Measurements from ENCODE around the gene KRTAP4-9.
"Not testable (repeated sequence)": the region's sequence is repeated elsewhere in the genome, so short reads cannot be mapped to it uniquely, and the experiment has no call there.

The KRTAP4-9 gene

GRCh38 chr17:41125064-41125463 lies 19.9 kb downstream of the KRTAP4-9 start:
- H3K9ac ChIP-seq (ENCODE audit: insufficient read length, low read depth), result no peak overlapping the region
- no peak for DNase-seq (ENCODE audit: low read depth, low spot score)
- no peaks in the 10 kb centered on the region for H3K9me3 ChIP-seq (ENCODE audit: insufficient read depth, low read length)
- H3K36me3 ChIP-seq (ENCODE audit: insufficient read depth, insufficient read length, low read length), result no peaks in the 10 kb centered on the region
- H3K4me3 ChIP-seq (ENCODE audit: insufficient read length, low read depth), result no peak overlapping the region
- H3K4me1 ChIP-seq (ENCODE audit: insufficient read depth, insufficient read length), result no peaks in the 10 kb centered on the region
- no peak for TF ChIP-seq ZNF274 (IDR thresholded peaks at IDR 0.05; ENCODE audit: low read depth, low read length)
- no peak for TF ChIP-seq SUZ12 (IDR thresholded peaks at IDR 0.05; ENCODE audit: extremely low read depth, insufficient read depth, insufficient read length)
- no peak for TF ChIP-seq YY1 (IDR thresholded peaks at IDR 0.05; ENCODE audit: insufficient read depth, insufficient read length)
- H3K27me3 ChIP-seq (ENCODE audit: insufficient read depth, insufficient read length), result no peaks in the 10 kb centered on the region

- Histone ChIP-seq H3K4me3 (ENCODE audit: insufficient read length, low read depth) (no peak overlapping the region), H3K36me3 (ENCODE audit: insufficient read depth, insufficient read length, low read length) (no peaks in the 10 kb centered on the region), H3K27me3 (ENCODE audit: insufficient read depth, insufficient read length) (no peaks in the 10 kb centered on the region), H3K9ac (ENCODE audit: insufficient read length, low read depth) (no peak overlapping the region), H3K9me3 (ENCODE audit: insufficient read depth, low read length) (no peaks in the 10 kb centered on the region), H3K4me1 (ENCODE audit: insufficient read depth, insufficient read length) (no peaks in the 10 kb centered on the region)
- DNase-seq (ENCODE audit: low read depth, low spot score), result no peak
- no peak for TF ChIP-seq SUZ12 (IDR thresholded peaks at IDR 0.05; ENCODE audit: extremely low read depth, insufficient read depth, insufficient read length)
- TF ChIP-seq ZNF274 (IDR thresholded peaks at IDR 0.05; ENCODE audit: low read depth, low read length), result no peak
- TF ChIP-seq YY1 (IDR thresholded peaks at IDR 0.05; ENCODE audit: insufficient read depth, insufficient read length), result no peak
These were observed 21.2 kb downstream of the KRTAP4-9 start for GRCh38 chr17:41126412-41126811.

DNA sequence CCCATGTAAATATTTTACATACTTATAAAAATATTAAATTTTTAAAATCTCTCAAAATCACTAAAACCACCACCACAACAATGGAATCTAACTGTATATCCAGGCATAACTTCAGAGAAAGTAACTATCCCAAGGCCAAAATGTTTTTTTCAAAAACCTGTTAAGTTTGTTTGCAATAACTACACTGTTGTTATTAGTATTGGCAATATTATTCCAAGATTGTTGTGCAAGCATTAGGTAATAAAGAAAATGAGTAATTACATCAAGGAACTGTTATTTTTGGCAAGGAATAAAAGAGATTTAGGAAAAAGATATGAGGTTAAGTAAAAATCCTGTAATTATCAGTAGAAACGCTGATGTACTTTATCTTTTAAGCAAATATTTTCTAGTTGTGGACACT lies 22.2 kb downstream of the KRTAP4-9 start:
- Histone ChIP-seq H3K27me3 (ENCODE audit: insufficient read depth, insufficient read length) (no peaks in the 10 kb centered on the region), H3K4me1 (ENCODE audit: insufficient read depth, insufficient read length) (no peaks in the 10 kb centered on the region), H3K9ac (ENCODE audit: insufficient read length, low read depth) (no peak overlapping the region), H3K4me3 (ENCODE audit: insufficient read length, low read depth) (no peak overlapping the region), H3K36me3 (ENCODE audit: insufficient read depth, insufficient read length, low read length) (no peaks in the 10 kb centered on the region), H3K9me3 (ENCODE audit: insufficient read depth, low read length) (no peaks in the 10 kb centered on the region)
- DNase-seq (ENCODE audit: low read depth, low spot score), result no peak
- TF ChIP-seq ZNF274 (IDR thresholded peaks at IDR 0.05; ENCODE audit: low read depth, low read length), result no peak
- no peak for TF ChIP-seq YY1 (IDR thresholded peaks at IDR 0.05; ENCODE audit: insufficient read depth, insufficient read length)
- TF ChIP-seq SUZ12 (IDR thresholded peaks at IDR 0.05; ENCODE audit: extremely low read depth, insufficient read depth, insufficient read length), result no peak

DNA sequence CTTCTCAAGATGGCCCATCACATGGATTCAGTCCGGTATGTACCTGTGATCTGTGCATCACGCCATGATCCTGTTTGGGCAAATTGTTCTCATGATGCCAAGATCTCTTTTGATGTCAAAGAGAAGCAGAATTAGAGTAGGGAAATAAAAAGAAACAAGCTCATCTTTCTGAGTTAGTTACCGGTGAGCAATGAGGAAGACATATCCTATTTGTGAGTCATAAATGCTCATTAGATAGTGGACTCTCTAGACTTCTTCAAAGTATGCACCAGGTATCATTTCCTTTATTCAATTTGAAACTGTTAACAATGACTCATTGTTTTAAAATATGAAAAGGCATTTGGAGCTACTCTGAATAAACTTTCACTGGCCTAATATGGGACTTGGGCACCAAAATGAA lies 26.8 kb downstream of the KRTAP4-9 start:
- DNase-seq (ENCODE audit: low read depth, low spot score), result no peak
- H3K9me3 ChIP-seq (ENCODE audit: insufficient read depth, low read length), result no peaks in the 10 kb centered on the region
- H3K9ac ChIP-seq (ENCODE audit: insufficient read length, low read depth), result no peak overlapping the region
- no peak for TF ChIP-seq YY1 (IDR thresholded peaks at IDR 0.05; ENCODE audit: insufficient read depth, insufficient read length)
- TF ChIP-seq SUZ12 (IDR thresholded peaks at IDR 0.05; ENCODE audit: extremely low read depth, insufficient read depth, insufficient read length), result no peak
- no peak for TF ChIP-seq ZNF274 (IDR thresholded peaks at IDR 0.05; ENCODE audit: low read depth, low read length)
- H3K4me3 ChIP-seq (ENCODE audit: insufficient read length, low read depth), result no peak overlapping the region
- H3K27me3 ChIP-seq (ENCODE audit: insufficient read depth, insufficient read length), result no peaks in the 10 kb centered on the region
- no peaks in the 10 kb centered on the region for H3K4me1 ChIP-seq (ENCODE audit: insufficient read depth, insufficient read length)
- no peaks in the 10 kb centered on the region for H3K36me3 ChIP-seq (ENCODE audit: insufficient read depth, insufficient read length, low read length)

DNA sequence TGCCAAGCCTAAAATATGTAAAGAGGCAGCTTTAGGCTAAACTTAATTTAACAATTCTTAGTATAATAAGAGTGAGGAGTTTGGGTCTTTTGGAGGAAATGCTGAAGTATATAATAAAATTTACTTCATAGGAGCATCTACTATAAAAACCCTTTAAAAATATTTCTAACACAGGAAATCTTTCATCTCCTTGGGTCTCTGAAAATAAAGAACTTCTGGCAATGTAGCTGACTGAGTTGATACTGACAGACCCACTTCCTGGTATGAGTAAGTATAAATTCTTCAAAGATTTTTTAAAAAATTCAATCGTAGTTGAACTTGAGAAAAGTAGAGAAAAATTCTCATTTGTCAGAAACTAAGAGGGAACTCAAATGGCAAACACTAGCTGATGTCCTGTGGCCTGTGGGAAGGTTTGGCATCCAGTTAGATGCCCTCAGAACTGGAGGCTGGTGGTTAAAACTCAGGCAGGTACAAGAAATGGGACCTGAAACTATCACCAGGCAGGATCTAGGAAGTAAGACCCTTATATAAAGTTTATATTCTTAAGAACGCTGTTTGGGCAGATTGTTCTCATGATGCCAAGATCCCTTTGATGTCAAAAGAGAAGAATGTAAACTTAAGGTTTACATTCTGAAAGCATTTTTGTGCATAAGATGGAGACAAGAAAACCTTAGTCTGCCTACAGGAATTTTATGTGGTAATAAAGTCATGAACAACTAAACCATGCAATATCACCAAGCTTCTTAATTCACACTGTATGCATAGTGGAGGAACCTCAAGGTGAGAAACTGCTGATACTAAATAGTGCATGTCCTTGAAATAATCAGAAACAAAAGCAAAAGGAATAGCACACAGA lies 28.9 kb downstream of the KRTAP4-9 start:
- H3K36me3 ChIP-seq (ENCODE audit: insufficient read depth, insufficient read length, low read length), result no peaks in the 10 kb centered on the region
- H3K27me3 ChIP-seq (ENCODE audit: insufficient read depth, insufficient read length), result no peaks in the 10 kb centered on the region
- H3K9ac ChIP-seq (ENCODE audit: insufficient read length, low read depth), result no peak overlapping the region
- no peaks in the 10 kb centered on the region for H3K4me1 ChIP-seq (ENCODE audit: insufficient read depth, insufficient read length)
- no peak for DNase-seq (ENCODE audit: low read depth, low spot score)
- TF ChIP-seq ZNF274 (IDR thresholded peaks at IDR 0.05; ENCODE audit: low read depth, low read length) (no peak), YY1 (IDR thresholded peaks at IDR 0.05; ENCODE audit: insufficient read depth, insufficient read length) (no peak), SUZ12 (IDR thresholded peaks at IDR 0.05; ENCODE audit: extremely low read depth, insufficient read depth, insufficient read length) (no peak)
- H3K9me3 ChIP-seq (ENCODE audit: insufficient read depth, low read length), result no peaks in the 10 kb centered on the region
- H3K4me3 ChIP-seq (ENCODE audit: insufficient read length, low read depth), result no peak overlapping the region

- not testable (repeated sequence) for H3K4me1 ChIP-seq (ENCODE audit: insufficient read depth, insufficient read length); DNase-seq (ENCODE audit: low read depth, low spot score); H3K9ac ChIP-seq (ENCODE audit: insufficient read length, low read depth); H3K4me3 ChIP-seq (ENCODE audit: insufficient read length, low read depth); H3K27me3 ChIP-seq (ENCODE audit: insufficient read depth, insufficient read length); H3K36me3 ChIP-seq (ENCODE audit: insufficient read depth, insufficient read length, low read length)
- peaks cover 21% of the 10 kb centered on the region for H3K9me3 ChIP-seq (ENCODE audit: insufficient read depth, low read length)
These were observed 34.7 kb downstream of the KRTAP4-9 start for GRCh38 chr17:41139865-41140264.

DNA sequence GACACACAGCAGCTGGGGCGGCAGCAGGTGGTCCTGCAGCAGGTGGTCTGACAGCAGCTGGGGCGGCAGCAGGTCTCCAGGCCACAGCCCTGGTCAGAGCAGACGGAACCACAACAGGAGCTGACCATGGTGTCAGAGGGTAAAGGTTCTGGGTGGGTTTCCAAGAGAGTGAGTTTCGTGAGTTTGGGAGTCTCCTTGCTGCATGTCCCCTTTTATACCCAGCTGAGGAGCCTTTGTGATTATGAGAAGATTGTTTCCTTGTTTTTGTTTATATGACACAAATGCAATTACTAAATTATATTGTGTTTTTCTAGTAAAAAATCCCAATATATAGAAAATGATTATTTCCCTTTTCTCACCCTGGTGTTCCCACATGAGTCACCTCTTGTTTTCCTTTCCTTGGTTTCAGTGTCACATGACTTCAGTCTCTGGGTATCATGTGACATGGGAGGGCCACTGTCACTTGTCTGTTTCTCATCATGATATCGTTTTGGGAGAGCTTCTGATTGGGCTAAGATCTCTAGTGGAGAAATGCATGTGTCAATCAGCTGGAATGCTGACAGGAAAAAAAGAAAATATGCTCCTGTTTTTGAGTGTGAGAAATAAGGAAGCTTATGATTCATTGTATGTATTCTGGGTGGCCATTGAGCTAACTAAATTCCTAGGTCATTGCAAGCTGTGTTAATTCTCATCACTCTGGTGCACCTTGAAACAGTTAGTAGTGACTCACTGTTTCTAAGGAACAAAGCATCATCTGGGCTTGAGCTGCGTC lies 35.4 kb downstream of the KRTAP4-9 start, which contains the start of gene KRTAP4-6:
TSS of gene KRTAP4-6 (minus strand) at position 185 of the 772 bp plus-strand sequence. CDS start at position 128, 57 bp downstream.
- Histone ChIP-seq H3K27me3 (ENCODE audit: insufficient read depth, insufficient read length) (no peaks in the 10 kb centered on the region), H3K9me3 (ENCODE audit: insufficient read depth, low read length) (peaks cover 21% of the 10 kb centered on the region), H3K4me3 (ENCODE audit: insufficient read length, low read depth) (no peak within 1 kb of the TSS), H3K9ac (ENCODE audit: insufficient read length, low read depth) (no peak within 1 kb of the TSS), H3K4me1 (ENCODE audit: insufficient read depth, insufficient read length) (no peaks in the 10 kb centered on the region), H3K36me3 (ENCODE audit: insufficient read depth, insufficient read length, low read length) (no peaks in the 10 kb centered on the region)
- TF ChIP-seq YY1 (IDR thresholded peaks at IDR 0.05; ENCODE audit: insufficient read depth, insufficient read length) (no peak), ZNF274 (IDR thresholded peaks at IDR 0.05; ENCODE audit: low read depth, low read length) (no peak), SUZ12 (IDR thresholded peaks at IDR 0.05; ENCODE audit: extremely low read depth, insufficient read depth, insufficient read length) (no peak)
- DNase-seq (ENCODE audit: low read depth, low spot score), result no peak

Measured in NT2/D1 (cell line).